ENCODE results near the gene TLN1.

GRCh38 chr9:35659340-35659739 is 72.7 kb downstream of the TLN1 start:
- TF ChIP-seq CTCF (conservative IDR thresholded peaks at IDR 0.05; ENCODE audit: low read depth, low read length), result no peak
- TF ChIP-seq EZH2 (IDR thresholded peaks at IDR 0.05; ENCODE audit: borderline replicate concordance, low read depth, low read length, poor library complexity, severe bottlenecking), result no peak

Measured in A673 (cell line).